Right cardiac atrium (tissue), 5 donors: ENCODE data around the gene TENM4. TPM values are rescaled to one million over a fixed set of nuclear protein-coding genes. Genes with fewer than 3 reads are reported as not detected.
"Not testable (repeated sequence)": the region's sequence is repeated elsewhere in the genome, so short reads cannot be mapped to it uniquely, and the experiment has no call there.

Source experiments
- ATAC-seq, 2 donors: fragments of 200-7000 bp; cut with Tn5 transposase; one replicate each; pipeline versions ENCODE4 v1.8.0 to v1.9.1; 2020; ENCODE audit warnings: moderate library complexity in 2 of 2, mild to moderate bottlenecking in 1 of 2
- DNase-seq, 3 donors: peaks; one replicate each; pipeline ENCODE4 v3.0.0-alpha.2; 2020
- H3K27ac ChIP-seq: one replicate; pipeline ENCODE4 v1.5.1; 2013; ENCODE audit warnings: mild to moderate bottlenecking, low read length, control low read depth, moderate library complexity
- H3K27me3 ChIP-seq: one replicate; pipeline ENCODE4 v1.6.1; 2013; ENCODE audit not compliant: control insufficient read depth, insufficient read depth
- H3K4me1 ChIP-seq: one replicate; pipeline ENCODE4 v1.6.1; 2013; ENCODE audit warnings: low read length; ENCODE audit not compliant: control insufficient read depth, insufficient read depth
- H3K4me3 ChIP-seq: one replicate; pipeline ENCODE4 v1.5.1; 2013; ENCODE audit warnings: low read length, control low read depth
- H3K9me3 ChIP-seq: one replicate; pipeline ENCODE4 v1.6.1; 2013; ENCODE audit warnings: low read length; ENCODE audit not compliant: control insufficient read depth
- WGBS: extraction: QIAGEN DNeasy Blood & Tissue Kit; methylation state at CpG from one replicate; pipeline ENCODE4 v1.1.7; 2013; 5-methylcytosine and 5-hydroxymethylcytosine counted together
- intact Hi-C, 4 donors: fragments of 100-400 bp; cut with DNase I; formaldehyde crosslinking; loops; one replicate each; pipeline versions ENCODE4 v1.11.0 to v1.14.0; 2022 to 2023
- polyA plus RNA-seq: library from polyadenylated mRNA; stranded (reverse); fragments of 200-250 nt; gene quantifications from one replicate; pipeline ENCODE4 v1.2.3, GENCODE V29; 2013
- total RNA-seq, 4 donors: library from RNA; stranded (reverse); fragmentation: NEBNext Ultra II Directional; extraction: Animal tissue kit (Norgen Biotek cat#: 25700); gene quantifications; one replicate each; pipeline ENCODE4 v1.2.1, GENCODE V29; 2021
- donor health status: healthy with polysubstance abuse.
- donor health status: DM: no; HTN: yes; CAD: no.
- donor health status: DM: no; HTN: no; CAD: no.
- donor health status: DM: no; HTN: yes; CAD: no; lungs with severe emphysema.
- donor health status: DM: yes; HTN: yes; CAD: no.

TENM4 gene
- total and polyA plus RNA-seq, 5 donors, result 0.26 to 2.3 (median 0.71) TPM

- no peaks in the 10 kb centered on the region for H3K9me3 ChIP-seq
- no peaks in the 10 kb centered on the region for H3K27me3 ChIP-seq
- DNase-seq (no peak), ATAC-seq (no peak)
- peaks cover 3% of the 10 kb centered on the region for H3K4me1 ChIP-seq
- no peak overlapping the region for H3K4me3 ChIP-seq
- intact Hi-C loops, result no loop called here
- H3K27ac ChIP-seq, result no peak overlapping the region
- WGBS, result 91% methylated on average over 5 of the region's 5 CpGs
These were observed 557.3 kb downstream of the TENM4 start for GRCh38 chr11:78883506-78883905.

GRCh38 chr11:78879094-78879980 lies 561.5 kb downstream of the TENM4 start:
- DNase-seq, result peak in 1 of 3 donors; percentile 38
- ATAC-seq, intact Hi-C loops, H3K4me1 ChIP-seq, H3K27me3 ChIP-seq, H3K4me3 ChIP-seq, H3K9me3 ChIP-seq, H3K27ac ChIP-seq: not testable (repeated sequence)
- 94% methylated on average over 54 of the region's 54 CpGs for WGBS

- 49% methylated on average over 2 of the region's 2 CpGs for WGBS
- intact Hi-C loops, result no loop called here
- H3K4me1 ChIP-seq, result no peaks in the 10 kb centered on the region
- ATAC-seq, result no peak
- H3K4me3 ChIP-seq, result no peak overlapping the region
- H3K9me3 ChIP-seq, result no peaks in the 10 kb centered on the region
- H3K27me3 ChIP-seq, result no peaks in the 10 kb centered on the region
- no peak for DNase-seq
- H3K27ac ChIP-seq, result no peak overlapping the region
These were observed 562.2 kb downstream of the TENM4 start for GRCh38 chr11:78878631-78879030.

- ATAC-seq (no peak), DNase-seq (no peak)
- H3K4me3 ChIP-seq, result no peak overlapping the region
- WGBS, result 66% methylated on average over 3 of the region's 3 CpGs
- no peaks in the 10 kb centered on the region for H3K27me3 ChIP-seq
- intact Hi-C loops, result no loop called here
- H3K9me3 ChIP-seq, result no peaks in the 10 kb centered on the region
- H3K27ac ChIP-seq, result no peak overlapping the region
- H3K4me1 ChIP-seq, result no peaks in the 10 kb centered on the region
These were observed 564.2 kb downstream of the TENM4 start for GRCh38 chr11:78876676-78877075.

GRCh38 chr11:78870655-78871054 lies 570.2 kb downstream of the TENM4 start:
- no peaks in the 10 kb centered on the region for H3K9me3 ChIP-seq
- H3K4me3 ChIP-seq, result no peak overlapping the region
- 85% methylated on average over 4 of the region's 4 CpGs for WGBS
- H3K27ac ChIP-seq, result no peak overlapping the region
- intact Hi-C loops, result no loop called here
- no peak for DNase-seq
- no peaks in the 10 kb centered on the region for H3K4me1 ChIP-seq
- no peak for ATAC-seq
- no peaks in the 10 kb centered on the region for H3K27me3 ChIP-seq

GRCh38 chr11:78869293-78869692 lies 571.5 kb downstream of the TENM4 start:
- Histone ChIP-seq H3K27me3 (no peaks in the 10 kb centered on the region), H3K27ac (no peak overlapping the region), H3K4me1 (no peaks in the 10 kb centered on the region), H3K4me3 (no peak overlapping the region), H3K9me3 (no peaks in the 10 kb centered on the region)
- intact Hi-C loops, result no loop called here
- 45% methylated on average over 3 of the region's 3 CpGs for WGBS
- ATAC-seq (no peak), DNase-seq (no peak)

GRCh38 chr11:78868563-78868962 lies 572.3 kb downstream of the TENM4 start:
- 57% methylated on average over 4 of the region's 4 CpGs for WGBS
- Histone ChIP-seq H3K4me1 (no peaks in the 10 kb centered on the region), H3K4me3 (no peak overlapping the region), H3K27me3 (no peaks in the 10 kb centered on the region), H3K9me3 (no peaks in the 10 kb centered on the region), H3K27ac (no peak overlapping the region)
- DNase-seq, result no peak
- intact Hi-C loops, result no loop called here
- no peak for ATAC-seq

GRCh38 chr11:78860720-78861422 lies 580.0 kb downstream of the TENM4 start:
- intact Hi-C loops, result no loop called here
- Histone ChIP-seq H3K27ac (no peak overlapping the region), H3K9me3 (no peaks in the 10 kb centered on the region), H3K4me3 (no peak overlapping the region), H3K4me1 (no peaks in the 10 kb centered on the region), H3K27me3 (no peaks in the 10 kb centered on the region)
- ATAC-seq, result no peak
- DNase-seq, result peak in 1 of 3 donors; percentile 61
- 60% methylated on average over 5 of the region's 5 CpGs for WGBS

GRCh38 chr11:78857688-78858087 lies 583.1 kb downstream of the TENM4 start:
- ATAC-seq, result no peak
- no peaks in the 10 kb centered on the region for H3K9me3 ChIP-seq
- no peaks in the 10 kb centered on the region for H3K4me1 ChIP-seq
- no peak overlapping the region for H3K27ac ChIP-seq
- no peak for DNase-seq
- H3K27me3 ChIP-seq, result no peaks in the 10 kb centered on the region
- intact Hi-C loops, result no loop called here
- WGBS, result 68% methylated on average over 2 of the region's 2 CpGs
- no peak overlapping the region for H3K4me3 ChIP-seq

GRCh38 chr11:78856211-78856610 lies 584.6 kb downstream of the TENM4 start:
- Histone ChIP-seq H3K9me3 (no peaks in the 10 kb centered on the region), H3K27ac (no peak overlapping the region), H3K4me3 (no peak overlapping the region), H3K4me1 (peaks cover 3% of the 10 kb centered on the region), H3K27me3 (no peaks in the 10 kb centered on the region)
- ATAC-seq (no peak), DNase-seq (no peak)
- intact Hi-C loops, result no loop called here
- 69% methylated on average over 5 of the region's 5 CpGs for WGBS

- no peaks in the 10 kb centered on the region for H3K27me3 ChIP-seq
- no peak for ATAC-seq
- peaks cover 3% of the 10 kb centered on the region for H3K4me1 ChIP-seq
- intact Hi-C loops, result no loop called here
- no peaks in the 10 kb centered on the region for H3K9me3 ChIP-seq
- DNase-seq, result no peak
- H3K27ac ChIP-seq, result no peak overlapping the region
- no peak overlapping the region for H3K4me3 ChIP-seq
These were observed 585.7 kb downstream of the TENM4 start for GRCh38 chr11:78855116-78855515.
